Measurements from ENCODE around the gene CA9. TPM values are rescaled to one million over a fixed set of nuclear protein-coding genes. Genes with fewer than 3 reads are reported as not detected.

The CA9 gene
- total and polyA plus RNA-seq, 9 of the 15 experiments (the other 6 are each of a cell fraction or from before 2014, with no cell fraction given), result 0.15 to 10.6 (median 0.60) TPM; not detected in 4

- TF ChIP-seq FOXP4 (CRISPR knock-in tag; IDR thresholded peaks at IDR 0.05; ENCODE audit: borderline replicate concordance) (no peak), NFATC3 (IDR thresholded peaks at IDR 0.05) (no peak)
These were observed 7.7 kb upstream of the CA9 start (continued) for GRCh38 chr9:35666045-35666444.

- no peak overlapping the region for H3K4me2 ChIP-seq (ENCODE audit: insufficient read depth, low read length)
- H3K4me1 ChIP-seq (replicated peaks in 1 of 2; ENCODE audit: control insufficient read depth in 2 of 2, insufficient read depth in 2 of 2, low read length in 2 of 2), result peaks cover 13 to 17% of the 10 kb centered on the region in 2 experiments
- H3K9me3 ChIP-seq (replicated peaks; ENCODE audit: control insufficient read depth, insufficient read depth, low read depth, low read length), result no peaks in the 10 kb centered on the region
- ChIA-PET POLR2A (interaction anchor here (1.2 kb wide), 1 partner anchor 9 kb away, joined by 4 read pairs; the partner anchor contains the start of genes CCDC107 and RMRP), CTCF (ENCODE audit: low intra/inter-chr PET ratio) (no interaction called here)
- FAIRE-seq (no peak), DNase-seq (ENCODE audit: extremely low read depth in 1 of 4, low spot score in 3 of 4) (no peak), ATAC-seq (no peak)
- no peaks in the 10 kb centered on the region for H3K9me1 ChIP-seq (ENCODE audit: control insufficient read depth, insufficient read depth, low read length)
- H4K20me1 ChIP-seq (replicated peaks; ENCODE audit: control insufficient read depth, insufficient read depth, low read length), result no peaks in the 10 kb centered on the region
- TF ChIP-seq ZBTB40 (IDR thresholded peaks at IDR 0.05) (no peak), ZBTB40 (CRISPR knock-in tag; IDR thresholded peaks at IDR 0.05) (no peak), ZNF316 (IDR thresholded peaks at IDR 0.05) (no peak), ZNF274 (IDR thresholded peaks at IDR 0.05; ENCODE audit: borderline replicate concordance, low read depth, low read length) (no peak), MCM3 (IDR thresholded peaks at IDR 0.05) (no peak), BDP1 (IDR thresholded peaks at IDR 0.05; ENCODE audit: insufficient read depth, insufficient read length) (no peak), NELFE (IDR thresholded peaks at IDR 0.05; ENCODE audit: insufficient read depth, insufficient read length) (no peak), HDGF (IDR thresholded peaks at IDR 0.05) (no peak), CAMTA2 (CRISPR knock-in tag; conservative IDR thresholded peaks at IDR 0.05) (no peak), MCM5 (IDR thresholded peaks at IDR 0.05; ENCODE audit: low read depth) (no peak), ELF2 (CRISPR knock-in tag; IDR thresholded peaks at IDR 0.05) (no peak)
- in situ Hi-C loops (cut with MboI), result no loop called here
- peak overlapping the region; percentile 33; the same call in 1 of the 2 replicates for H2AFZ ChIP-seq (ENCODE audit: low read depth, low read length)
- no peak overlapping the region for H3K4me3 ChIP-seq
- H3K79me2 ChIP-seq (ENCODE audit: control insufficient read depth, insufficient read depth, low read length), result peaks cover 18% of the 10 kb centered on the region
- WGBS (ENCODE audit: insufficient coverage, low coverage, missing lambda C conversion rate), result 86% methylated on average over 4 of the region's 5 CpGs
- H3K9ac ChIP-seq (ENCODE audit: insufficient read depth in 1 of 2, low read depth in 2 of 2, low read length in 2 of 2), result no peak overlapping the region
- H3K27ac ChIP-seq (ENCODE audit: extremely low read depth, low read depth, low read length), result no peak overlapping the region
- no TSS peak for BruUV-seq (replicated peaks)
- peaks cover 21% of the 10 kb centered on the region; the same call in 2 of the 3 replicates for H3K36me3 ChIP-seq (ENCODE audit: control insufficient read depth, insufficient read depth, low read length)
- intact Hi-C loops (cut with micrococcal nuclease), result loop anchor here (10.0 kb wide), 1 partner anchor 148 kb away; the partner anchor contains the start of genes HINT2 and SPAG8
- no peaks in the 10 kb centered on the region for H3K27me3 ChIP-seq (ENCODE audit: control insufficient read depth in 2 of 2, insufficient read depth in 2 of 2, low read length in 2 of 2)
These were observed 7.2 kb upstream of the CA9 start for GRCh38 chr9:35666549-35666948.

Measured in K562 (cell line).